Endothelial cell of umbilical vein (primary cell): ENCODE measurements around the gene STK32C. TPM values are rescaled to one million over a fixed set of nuclear protein-coding genes. Genes with fewer than 3 reads are reported as not detected.

Source experiments
- BruUV-seq: library from RNA; stranded (reverse); fragments of 400-500 nt; replicated peaks from 2 replicates; lab custom pipeline; 2021; lab: Mats Ljungman, UMichigan
- CTCF ChIA-PET: fragments of 300-600, 350-600 bp; sonication (Branson Sonifier 250); formaldehyde crosslinking; loops from one replicate; lab custom pipeline; 2021; ENCODE audit warnings: antibody characterized with exemption, inconsistent platforms; lab: Charles Lee
- POLR2A ChIA-PET: fragments of 300-600, 350-600 bp; sonication (Branson Sonifier 250); formaldehyde crosslinking; loops from one replicate; lab custom pipeline; 2021; ENCODE audit warnings: antibody characterized with exemption, inconsistent platforms; lab: Charles Lee
- DNase-seq: peaks from one replicate; pipeline ENCODE4 v3.0.0-alpha.2; 2011; ENCODE audit warnings: low read depth, low spot score
- FAIRE-seq: peaks from 2 replicates; lab custom pipeline; 2011; peaks lifted over from hg19 to GRCh38; lab: Jason Lieb, UNC
- H2AFZ ChIP-seq: 2 replicates; pipeline ENCODE4 v1.6.0; 2012; ENCODE audit warnings: low read depth, low read length, control low read depth, inconsistent platforms
- H3K27ac ChIP-seq: 2 replicates; pipeline ENCODE4 v1.5.1; 2011; ENCODE audit warnings: low read depth, mild to moderate bottlenecking, control low read depth, low read length, moderate library complexity; ENCODE audit not compliant: insufficient read depth
- H3K27me3 ChIP-seq, 2 experiments: 2 replicates each; pipeline versions ENCODE4 v1.6.0 to v1.6.1; 2011; ENCODE audit warnings: low read length in 2 of 2, mixed read lengths in 1 of 2; ENCODE audit not compliant: control insufficient read depth in 2 of 2, insufficient read depth in 2 of 2
- H3K36me3 ChIP-seq, 2 experiments: 2 replicates in 1 of 2; 3 replicates in 1 of 2; pipeline ENCODE4 v1.5.1; 2011; ENCODE audit warnings: low read length in 2 of 2, mild to moderate bottlenecking in 1 of 2, moderate library complexity in 1 of 2; ENCODE audit not compliant: control insufficient read depth in 2 of 2, insufficient read depth in 2 of 2; ENCODE audit errors: extremely low read depth in 1 of 2
- H3K4me1 ChIP-seq: 3 replicates; pipeline ENCODE4 v1.5.1; 2011; ENCODE audit warnings: mild to moderate bottlenecking, low read length; ENCODE audit not compliant: control insufficient read depth, insufficient read depth; ENCODE audit errors: extremely low read depth
- H3K4me2 ChIP-seq: 2 replicates; pipeline ENCODE4 v1.6.1; 2011; ENCODE audit warnings: low read length, control low read depth, mixed read lengths; ENCODE audit not compliant: insufficient read depth
- H3K4me3 ChIP-seq, 3 experiments: fragments of 200-600 bp in 1 of 3; sonication (generic), shearing (Covaris generic) in 1 of 3; replicated peaks in 1 of 3; 2 replicates each; pipeline ENCODE4 v1.5.1; 2011 to 2016; ENCODE audit warnings: control low read depth in 3 of 3, low read length in 3 of 3, mild to moderate bottlenecking in 2 of 3, inconsistent platforms in 1 of 3, low read depth in 1 of 3, moderate library complexity in 1 of 3; ENCODE audit not compliant: insufficient read depth in 1 of 3
- H3K79me2 ChIP-seq: 2 replicates; pipeline ENCODE4 v1.6.0; 2012; ENCODE audit warnings: low read length, inconsistent platforms; ENCODE audit not compliant: control insufficient read depth, insufficient read depth
- H3K9ac ChIP-seq: replicated peaks from 2 replicates; pipeline ENCODE3; 2011; ENCODE audit warnings: low read length, control low read depth; ENCODE audit not compliant: insufficient read depth; ENCODE audit errors: extremely low read depth
- H3K9me1 ChIP-seq: replicated peaks from 3 replicates; pipeline ENCODE4 v1.6.0; 2011; ENCODE audit warnings: mild to moderate bottlenecking, low read length; ENCODE audit not compliant: control insufficient read depth, insufficient read depth; ENCODE audit errors: extremely low read depth
- H3K9me3 ChIP-seq: replicated peaks from 2 replicates; pipeline ENCODE4 v1.5.1; 2012; ENCODE audit warnings: low read length, inconsistent platforms; ENCODE audit not compliant: control insufficient read depth, insufficient read depth
- H4K20me1 ChIP-seq: replicated peaks from 2 replicates; pipeline ENCODE3; 2011; ENCODE audit warnings: mild to moderate bottlenecking, low read length; ENCODE audit not compliant: control insufficient read depth, insufficient read depth; ENCODE audit errors: extremely low read depth
- CTCF ChIP-seq, 2 donors: IDR thresholded peaks; 1 replicate in 1 of 2; 2 replicates in 1 of 2; pipeline ENCODE4 v1.5.1; 2011; ENCODE audit warnings: low read length in 2 of 2, mild to moderate bottlenecking in 2 of 2, moderate library complexity in 2 of 2, control low read depth in 1 of 2, inconsistent platforms in 1 of 2, low read depth in 1 of 2; ENCODE audit not compliant: insufficient read depth in 1 of 2; ENCODE audit errors: extremely low read depth in 1 of 2
- EZH2 ChIP-seq: IDR thresholded peaks from 2 replicates; pipeline ENCODE4 v1.6.1; 2012; ENCODE audit warnings: borderline replicate concordance, low read depth, mild to moderate bottlenecking, moderate library complexity, low read length, inconsistent platforms; ENCODE audit not compliant: severe bottlenecking
- FOS ChIP-seq: IDR thresholded peaks from 2 replicates; pipeline ENCODE4 v1.6.1; 2011; ENCODE audit warnings: mild to moderate bottlenecking, low read length, moderate library complexity, borderline replicate concordance; ENCODE audit not compliant: insufficient read depth
- GATA2 ChIP-seq: IDR thresholded peaks from 2 replicates; pipeline ENCODE4 v1.7.0; 2011; ENCODE audit warnings: low read depth, mild to moderate bottlenecking, moderate library complexity, mixed read lengths, low read length; ENCODE audit not compliant: insufficient read length, insufficient read depth
- JUN ChIP-seq: IDR thresholded peaks from 2 replicates; pipeline ENCODE4 v1.6.1; 2011; ENCODE audit warnings: borderline replicate concordance, low read depth; ENCODE audit not compliant: insufficient read length, insufficient read depth
- MAX ChIP-seq: IDR thresholded peaks from 2 replicates; pipeline ENCODE4 v1.6.1; 2011; ENCODE audit not compliant: insufficient read depth, insufficient read length
- MYC ChIP-seq: IDR thresholded peaks from one replicate; pipeline ENCODE4 v1.6.1; 2011; ENCODE audit warnings: mild to moderate bottlenecking, low read depth, low read length
- POLR2A ChIP-seq: IDR thresholded peaks from 2 replicates; pipeline ENCODE4 v1.6.1; 2012; ENCODE audit warnings: low read depth, mild to moderate bottlenecking, control low read depth, low read length
- POLR2AphosphoS5 ChIP-seq: IDR thresholded peaks from 2 replicates; pipeline ENCODE4 v1.6.1; 2012; ENCODE audit warnings: low read depth, mild to moderate bottlenecking, control low read depth, low read length, moderate library complexity; ENCODE audit not compliant: insufficient read depth
- dilution Hi-C: fragments of 300-500 bp; cut with MboI; formaldehyde crosslinking; loops from one replicate; pipeline ENCODE4 v1.15.0; 2019; ENCODE audit warnings: low sequenced_read_pairs; ENCODE audit not compliant: extremely low pct_ligation_motif_present
- intact Hi-C: fragments of 100-400 bp; cut with micrococcal nuclease; formaldehyde crosslinking; loops from one replicate; pipeline ENCODE4 v1.10.0; 2022
- polyA plus RNA-seq, 4 experiments: library from polyadenylated mRNA; depleted of rRNA in 3 of 4; stranded (reverse) in 3 of 4; unstranded in 1 of 4; fragments of >200 nt; gene quantifications; 2 replicates each; pipeline versions ENCODE4 v1.2.1 to v1.2.3, GENCODE V29; 2011 to 2012; ENCODE audit warnings: missing spikeins in 1 of 4
- total RNA-seq: library from RNA; stranded (reverse); gene quantifications from 2 replicates; pipeline ENCODE4 v1.2.3, GENCODE V29; 2021

Gene STK32C
- total and polyA plus RNA-seq, 2 donors (not counting 3 experiments of a cell fraction or from before 2014, with no cell fraction given), result 5.4 to 14.1 TPM

GRCh38 chr10:132308587-132309470 is 1.1 kb upstream of the STK32C start:
- no peak overlapping the region for H3K27ac ChIP-seq

More at GRCh38 chr10:132308587-132309470, 1.1 kb upstream of the STK32C start:
- no peaks in the 10 kb centered on the region for H3K79me2 ChIP-seq
- no TSS peak for BruUV-seq
- DNase-seq (no peak), FAIRE-seq (no peak)
- H3K9me3 ChIP-seq, result no peaks in the 10 kb centered on the region
- H2AFZ ChIP-seq, result peak overlapping the region; percentile 62
- no peaks in the 10 kb centered on the region for H3K9me1 ChIP-seq
- peaks cover 4 to 11% of the 10 kb centered on the region in 2 experiments for H3K27me3 ChIP-seq
- CTCF ChIA-PET, result no interaction called here
- H3K4me1 ChIP-seq, result no peaks in the 10 kb centered on the region
- no peaks in the 10 kb centered on the region for H3K36me3 ChIP-seq
- no peaks in the 10 kb centered on the region for H4K20me1 ChIP-seq
- H3K9ac ChIP-seq, result no peak overlapping the region
- intact Hi-C loops, result loop anchor here (1.0 kb wide), 1 partner anchor 22 kb away; no protein-coding TSS in a partner anchor
- TF ChIP-seq JUN, result no peak
- TF ChIP-seq GATA2, result no peak
- TF ChIP-seq MYC, result no peak
- no peak for TF ChIP-seq CTCF (IDR thresholded peaks at IDR 0.05; ENCODE audit: extremely low read depth in 1 of 2, insufficient read depth in 1 of 2, low read depth in 1 of 2, low read length in 2 of 2)
- no peak for TF ChIP-seq POLR2AphosphoS5
- no peak for TF ChIP-seq FOS
- no peak for TF ChIP-seq EZH2
- no peak for TF ChIP-seq MAX
- no peak for TF ChIP-seq POLR2A
- H3K4me2 ChIP-seq, result peak overlapping the region; percentile 14
- POLR2A ChIA-PET, result no interaction called here
- dilution Hi-C loops, result no loop called here
- H3K4me3 ChIP-seq, result peak overlapping the region in 2 of 3 experiments; percentile 49 to 56
